Stimulated activated CD8-positive, alpha-beta memory T cell treated with anti-CD3 and anti-CD28 coated beads, Interleukin-12 subunit alpha, Interleukin-12 subunit beta, amount 100 ng/mL, for 4 hours (primary cell): ENCODE results near the gene FYB2.

Experiments
- DNase-seq: peaks from one replicate; pipeline ENCODE4 v3.0.0-alpha.2; 2020; ENCODE audit warnings: low read depth

FYB2 gene

DNA sequence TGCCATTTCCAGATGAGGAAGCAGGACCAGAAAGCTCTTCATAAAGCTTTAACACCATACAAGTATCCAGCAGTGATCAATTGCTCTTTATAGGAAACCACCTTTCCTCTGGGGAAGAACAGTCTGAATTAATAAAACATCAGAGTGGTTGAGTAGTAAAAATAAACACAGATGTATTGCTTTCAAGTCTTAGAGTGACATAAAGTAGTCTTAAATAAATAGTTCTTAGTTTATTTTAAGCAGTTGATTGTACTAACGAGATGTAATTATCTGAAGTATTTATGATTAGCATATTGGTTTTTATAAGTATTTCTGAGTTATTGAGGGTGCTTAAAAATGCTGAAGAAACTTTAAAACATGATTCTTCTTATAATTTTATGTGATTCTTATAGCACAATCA lies 107.1 kb downstream of the FYB2 start:
- no peak for DNase-seq

DNA sequence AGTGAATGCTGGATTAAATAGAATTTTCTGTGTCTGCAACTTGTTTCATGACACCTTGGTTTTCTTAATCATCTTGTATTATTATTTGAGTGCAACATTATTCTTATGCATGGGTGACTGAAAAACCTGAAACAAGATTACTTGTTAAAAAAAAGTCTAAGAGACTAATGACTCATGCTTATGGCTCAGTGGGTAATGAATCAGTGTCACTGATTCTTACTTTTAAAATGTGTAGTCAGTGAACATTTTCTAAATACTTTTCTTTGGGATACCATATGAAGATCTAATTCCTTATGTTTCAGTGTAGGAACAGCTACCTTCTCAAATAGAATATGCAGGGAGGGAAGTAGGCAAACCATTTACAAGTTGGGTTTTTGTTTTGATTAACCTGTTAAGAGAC lies 108.6 kb downstream of the FYB2 start:
- no peak for DNase-seq

DNA sequence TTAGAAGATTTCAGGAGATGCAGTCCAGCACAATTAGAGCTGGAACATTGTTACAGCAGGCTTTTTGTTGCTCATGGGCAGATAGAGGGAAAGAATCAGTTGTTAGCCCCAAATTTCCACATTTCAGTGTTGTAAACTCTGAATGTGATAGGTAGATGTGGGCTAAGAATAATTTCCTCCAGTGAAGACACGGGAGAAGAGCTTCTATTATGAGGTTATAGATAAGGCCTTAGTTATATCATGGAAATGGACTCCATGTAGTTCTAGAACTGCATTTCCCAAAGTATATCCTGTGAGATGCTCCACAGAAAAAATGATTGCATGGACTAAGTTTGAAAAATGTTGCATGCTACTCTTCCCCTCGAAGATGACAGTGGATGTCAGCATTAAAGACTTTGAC lies 109.2 kb downstream of the FYB2 start:
- no peak for DNase-seq

DNA sequence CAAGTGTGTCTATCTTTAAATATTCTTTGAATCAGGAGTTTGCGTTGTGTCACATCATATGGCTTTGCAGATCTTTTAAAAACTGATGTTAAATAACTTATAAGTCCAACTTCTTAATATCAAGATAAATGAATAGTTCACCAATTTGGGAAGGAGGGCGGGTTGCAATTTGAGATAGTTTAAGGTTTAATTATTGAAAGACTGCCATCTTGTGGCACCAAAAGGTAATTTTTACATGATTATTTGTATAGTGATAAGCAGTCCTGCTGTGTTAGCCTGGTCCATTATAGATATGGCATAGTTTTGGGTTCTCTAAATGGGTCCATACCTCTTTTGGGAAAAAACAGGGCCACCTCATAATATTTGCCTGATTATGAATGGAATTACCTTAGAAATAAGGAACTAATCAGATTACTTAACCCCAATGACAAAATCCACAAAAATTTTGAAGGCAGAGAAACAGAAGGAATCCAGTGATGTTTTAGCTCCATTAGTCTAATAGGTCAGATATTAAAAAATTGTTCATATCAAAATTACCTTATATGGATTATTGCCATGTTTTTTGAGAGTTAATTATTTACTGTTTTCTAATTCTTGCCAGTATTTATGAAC lies 109.8 kb downstream of the FYB2 start:
- DNase-seq, result no peak

DNA sequence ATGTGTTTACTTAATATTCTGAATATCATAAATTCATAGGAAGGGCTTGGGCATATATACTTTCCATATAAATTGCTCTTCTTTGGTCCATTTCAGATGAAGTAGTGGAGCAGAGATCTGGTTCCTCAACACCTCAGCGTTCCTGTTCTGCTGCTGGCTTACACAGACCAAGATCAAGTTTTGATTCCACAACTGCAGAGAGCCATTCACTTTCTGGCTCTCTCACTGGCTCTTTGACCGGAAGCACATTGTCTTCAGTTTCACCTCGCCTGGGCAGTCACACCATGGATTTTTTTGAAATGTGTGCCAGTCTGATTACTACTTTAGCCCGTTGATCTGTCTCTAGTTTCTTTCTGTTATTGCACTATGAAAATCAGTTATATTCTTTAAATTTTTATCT lies 111.8 kb downstream of the FYB2 start:
- no peak for DNase-seq

DNA sequence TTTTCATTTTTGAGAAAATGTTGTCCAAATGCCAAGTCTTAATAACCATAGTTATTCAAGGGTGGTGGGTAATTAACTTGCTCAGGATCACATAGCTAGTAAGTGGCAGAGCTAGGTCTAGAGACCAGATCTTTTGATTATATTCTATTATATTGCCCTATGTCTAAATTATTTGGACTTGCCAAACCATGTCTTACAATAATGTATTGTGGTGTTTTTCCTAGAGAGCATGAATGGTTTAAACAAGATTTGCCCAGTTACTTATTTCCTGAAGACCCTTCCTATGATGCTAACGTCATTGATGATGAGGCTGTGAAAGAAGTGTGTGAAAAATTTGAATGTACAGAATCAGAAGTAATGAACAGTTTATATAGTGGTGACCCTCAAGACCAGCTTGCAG lies 115.5 kb downstream of the FYB2 start:
- no peak for DNase-seq

DNA sequence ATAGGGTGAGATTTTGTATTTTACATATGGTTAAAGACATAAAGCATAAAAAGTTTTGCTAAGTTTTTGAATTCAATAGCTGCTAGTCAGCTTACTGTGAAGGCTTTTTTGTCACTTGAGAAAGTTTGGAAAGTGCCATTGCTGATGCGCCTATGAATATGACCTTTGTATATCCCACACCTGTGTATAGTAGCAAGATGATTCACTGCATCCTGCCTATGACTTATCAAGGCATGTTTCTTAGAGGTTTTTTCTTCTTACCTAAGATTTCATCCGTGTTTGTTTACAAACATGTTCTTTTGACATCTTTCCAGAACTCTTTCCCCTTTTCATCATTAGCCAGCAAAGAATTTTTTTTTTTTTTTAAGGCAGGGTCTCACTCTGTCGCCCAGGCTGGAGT lies 122.5 kb downstream of the FYB2 start:
- DNase-seq, result no peak

DNA sequence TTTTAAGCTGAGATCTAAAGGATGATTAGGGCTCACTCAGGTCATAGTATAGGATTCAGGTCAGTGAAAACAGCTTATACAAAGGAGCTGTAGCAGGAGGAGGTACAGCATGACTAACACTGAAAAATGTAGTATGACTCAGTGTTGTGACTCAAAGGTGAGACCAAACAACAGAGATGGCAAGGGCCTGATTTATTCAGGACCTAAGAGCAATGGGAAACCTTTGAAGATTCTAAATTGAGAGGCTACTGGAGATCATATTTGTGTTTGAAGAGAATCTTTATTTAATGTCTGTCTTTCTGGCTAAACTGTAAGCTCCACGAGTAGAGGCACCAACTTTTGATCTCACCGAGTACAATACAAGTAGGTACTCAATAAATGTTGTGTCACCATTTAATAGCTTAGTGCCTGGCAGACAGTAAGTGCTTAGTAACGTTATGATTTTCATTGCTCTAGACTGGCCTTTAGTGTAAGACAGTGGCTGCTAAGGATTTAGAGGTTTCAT lies 130.6 kb downstream of the FYB2 start:
- no peak for DNase-seq

DNA sequence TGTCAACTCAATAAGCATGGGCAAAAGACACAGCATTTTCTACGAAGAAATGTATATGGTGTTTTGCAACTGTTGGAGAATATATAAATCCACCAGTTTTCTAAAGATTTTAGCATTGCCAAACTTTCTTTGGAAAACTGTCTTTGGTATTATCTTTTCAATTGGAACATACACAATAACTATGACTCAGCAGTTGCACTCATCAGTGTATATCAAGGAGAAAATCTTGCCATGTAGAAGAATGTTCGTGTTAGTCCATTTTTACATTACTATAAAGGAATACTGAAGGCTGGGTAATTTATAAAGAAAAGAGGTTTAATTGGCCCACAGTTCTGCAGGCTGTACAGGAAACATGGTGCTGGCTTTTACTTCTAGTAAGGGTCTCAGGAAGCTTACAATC lies 133.0 kb downstream of the FYB2 start:
- no peak for DNase-seq

DNA sequence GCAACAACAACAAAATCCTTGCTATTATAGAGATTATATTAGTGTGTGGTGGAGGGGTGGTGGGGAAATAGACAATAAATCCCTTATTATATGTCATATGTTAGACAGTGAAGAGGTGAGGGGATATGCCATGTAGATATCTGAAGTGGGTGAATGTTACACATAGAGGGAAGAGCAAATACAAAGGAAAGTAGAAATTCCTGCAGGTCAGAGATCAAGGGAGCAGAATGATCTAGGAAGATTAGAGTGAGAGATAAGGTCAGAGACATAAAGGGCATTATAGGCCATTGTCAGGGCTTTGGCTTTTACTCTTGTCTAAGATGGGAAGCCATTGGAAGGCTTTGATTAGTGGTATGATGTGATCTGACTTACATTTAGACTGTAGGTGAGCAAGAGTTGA lies 135.6 kb downstream of the FYB2 start:
- DNase-seq, result no peak

DNA sequence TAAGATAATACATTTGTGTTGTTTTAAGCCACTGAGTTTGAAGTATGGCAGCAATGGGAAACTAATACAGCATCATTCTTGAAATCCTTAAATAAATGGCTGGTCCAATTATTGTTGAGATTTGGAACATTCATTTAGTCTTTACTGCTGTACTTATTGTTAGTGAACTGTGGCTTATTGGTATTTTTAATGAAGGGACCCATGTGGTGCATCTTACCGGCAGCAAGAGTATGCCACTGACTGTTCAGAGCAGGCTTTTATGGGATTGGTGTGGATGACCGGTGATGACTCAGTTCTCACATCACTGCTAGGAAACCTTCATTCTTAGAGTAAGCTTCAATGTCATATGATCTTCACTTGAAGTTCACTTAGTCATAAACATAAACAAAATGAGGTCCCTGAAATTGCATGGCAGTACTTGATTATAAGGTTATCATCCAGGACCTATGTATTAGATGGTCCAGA lies 142.6 kb downstream of the FYB2 start:
- DNase-seq, result no peak

DNA sequence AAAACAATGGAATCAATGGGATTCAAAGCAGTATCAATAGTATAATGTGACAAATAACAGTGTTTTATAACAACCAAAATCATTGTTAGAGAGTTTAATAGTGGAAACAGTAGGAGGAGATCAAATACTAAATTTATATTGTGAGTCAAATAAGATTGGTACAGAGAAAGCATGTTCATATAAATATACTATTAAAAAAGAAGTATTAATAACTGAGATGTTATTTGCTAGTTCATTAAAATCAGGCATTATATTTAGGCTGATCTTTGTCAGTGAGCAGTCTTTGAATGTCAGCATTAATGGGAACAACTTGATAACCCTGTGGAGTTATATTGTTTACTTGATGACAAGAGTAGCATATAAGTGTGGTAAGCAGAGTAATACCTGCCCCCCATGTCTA lies 143.4 kb downstream of the FYB2 start:
- no peak for DNase-seq

DNA sequence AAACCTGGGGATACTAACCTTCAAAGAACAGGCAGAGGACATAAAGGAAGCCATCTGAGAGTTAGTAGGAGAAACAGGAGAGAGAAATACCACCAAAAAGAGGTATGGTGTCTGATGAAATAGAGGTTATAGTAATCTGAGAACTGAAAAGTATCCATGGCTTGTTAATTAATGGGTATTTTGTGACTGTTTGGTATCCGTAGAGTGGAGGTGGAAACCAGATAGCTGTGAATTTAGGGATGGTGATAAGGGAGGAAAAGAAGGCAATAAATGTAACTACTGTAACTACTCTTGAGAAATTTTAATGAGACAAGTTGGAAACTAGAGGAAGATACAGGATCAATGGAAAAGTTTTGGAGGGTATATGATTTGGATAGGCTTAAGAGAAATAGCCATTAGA lies 146.6 kb downstream of the FYB2 start:
- no peak for DNase-seq

DNA sequence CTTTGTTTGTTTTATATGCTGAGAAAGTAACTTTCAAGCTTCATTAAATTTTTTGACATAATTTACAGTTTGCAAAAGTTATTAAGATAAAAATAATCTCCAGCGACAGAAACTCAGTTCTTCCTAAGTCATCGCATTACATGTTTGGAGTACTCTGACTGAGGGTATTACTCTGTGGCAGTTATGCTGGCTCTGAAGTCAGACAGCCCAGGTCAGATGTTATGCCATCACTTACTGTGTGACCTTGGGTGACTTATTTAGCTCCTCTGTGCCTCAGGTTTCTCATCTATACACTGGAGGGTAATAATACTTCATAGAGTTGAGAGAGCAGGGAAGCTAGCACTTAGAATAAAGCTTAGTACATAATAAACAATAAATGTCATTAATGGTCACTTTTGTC lies 147.7 kb downstream of the FYB2 start:
- no peak for DNase-seq

DNA sequence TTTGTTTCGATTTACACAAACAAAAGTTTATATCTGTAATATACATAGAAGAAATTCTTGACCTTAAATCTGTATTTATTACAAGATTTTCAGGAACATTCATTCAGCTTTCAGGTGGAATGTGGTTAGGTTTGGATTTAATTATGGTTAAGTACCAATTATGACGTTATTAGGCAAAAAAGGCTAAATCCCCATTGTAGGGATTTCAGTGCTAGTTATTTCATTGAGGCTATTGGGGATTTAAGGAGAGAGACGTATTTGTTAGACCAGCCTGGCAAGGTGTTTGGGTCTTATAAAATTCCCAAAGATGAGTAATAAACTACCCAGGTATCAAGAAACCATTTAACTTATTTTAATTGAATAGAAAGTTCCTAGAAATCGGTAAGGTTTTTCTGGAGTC lies 148.1 kb downstream of the FYB2 start:
- no peak for DNase-seq

DNA sequence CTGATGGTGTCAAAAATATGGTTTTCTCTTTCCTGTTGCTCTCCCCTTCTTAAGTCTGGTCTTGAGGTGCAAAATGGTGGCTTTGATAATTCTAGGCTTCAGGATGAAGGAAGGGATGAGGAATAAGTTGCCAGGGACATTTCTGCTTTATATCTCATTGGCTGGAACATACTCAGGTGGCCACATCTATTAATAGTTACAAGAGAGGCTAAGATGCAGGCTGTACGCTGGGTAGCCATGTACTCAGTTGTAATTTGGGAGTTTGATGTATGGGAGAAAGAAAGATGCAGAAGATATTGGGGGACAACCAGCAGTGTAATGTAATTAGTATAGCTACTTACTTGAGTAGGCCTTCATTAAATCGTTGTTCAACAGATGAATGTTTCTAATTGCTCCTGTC lies 148.9 kb downstream of the FYB2 start:
- DNase-seq, result no peak
